ENCODE results near the gene C21orf91.

DNA sequence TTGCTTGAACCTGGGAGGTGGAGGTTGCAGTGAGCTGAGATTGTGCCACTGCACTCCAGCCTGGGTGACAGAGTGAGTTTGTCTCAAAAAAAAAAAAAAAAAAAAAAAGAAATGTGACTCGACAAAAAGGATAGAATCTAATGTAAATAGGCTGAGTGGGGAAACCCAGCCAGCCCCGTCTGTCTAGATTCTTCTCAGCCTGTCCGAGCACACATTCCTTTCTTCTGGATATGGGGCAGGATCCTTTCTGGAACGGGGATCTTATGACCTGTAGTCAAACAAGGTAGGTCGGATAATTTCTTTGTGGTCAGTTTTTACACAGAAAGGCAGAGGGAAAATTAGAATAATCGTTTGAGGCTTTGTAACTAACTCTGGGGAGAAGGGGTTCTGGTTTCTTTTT is 74.1 kb downstream of the C21orf91 start:
- TF ChIP-seq, protein P1, sequence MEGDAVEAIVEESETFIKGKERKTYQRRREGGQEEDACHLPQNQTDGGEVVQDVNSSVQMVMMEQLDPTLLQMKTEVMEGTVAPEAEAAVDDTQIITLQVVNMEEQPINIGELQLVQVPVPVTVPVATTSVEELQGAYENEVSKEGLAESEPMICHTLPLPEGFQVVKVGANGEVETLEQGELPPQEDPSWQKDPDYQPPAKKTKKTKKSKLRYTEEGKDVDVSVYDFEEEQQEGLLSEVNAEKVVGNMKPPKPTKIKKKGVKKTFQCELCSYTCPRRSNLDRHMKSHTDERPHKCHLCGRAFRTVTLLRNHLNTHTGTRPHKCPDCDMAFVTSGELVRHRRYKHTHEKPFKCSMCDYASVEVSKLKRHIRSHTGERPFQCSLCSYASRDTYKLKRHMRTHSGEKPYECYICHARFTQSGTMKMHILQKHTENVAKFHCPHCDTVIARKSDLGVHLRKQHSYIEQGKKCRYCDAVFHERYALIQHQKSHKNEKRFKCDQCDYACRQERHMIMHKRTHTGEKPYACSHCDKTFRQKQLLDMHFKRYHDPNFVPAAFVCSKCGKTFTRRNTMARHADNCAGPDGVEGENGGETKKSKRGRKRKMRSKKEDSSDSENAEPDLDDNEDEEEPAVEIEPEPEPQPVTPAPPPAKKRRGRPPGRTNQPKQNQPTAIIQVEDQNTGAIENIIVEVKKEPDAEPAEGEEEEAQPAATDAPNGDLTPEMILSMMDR (IDR thresholded peaks at IDR 0.05) = no peak
- no peak for TF ChIP-seq POLR2A (IDR thresholded peaks at IDR 0.05)

Measured in right lobe of liver (tissue), 4 donors.